ENCODE results near the gene NDUFA5.
"Not testable (repeated sequence)": the region's sequence is repeated elsewhere in the genome, so short reads cannot be mapped to it uniquely, and the experiment has no call there.

The NDUFA5 gene

GRCh38 chr7:123555484-123555883 is 2.1 kb downstream of the NDUFA5 start:
- no peak for DNase-seq

- no peak for DNase-seq
Observed at GRCh38 chr7:123553159-123553558, 4.5 kb downstream of the NDUFA5 start.

GRCh38 chr7:123552641-123553040 is 5.0 kb downstream of the NDUFA5 start:
- no peak for DNase-seq

- not testable (repeated sequence) for DNase-seq
Observed at GRCh38 chr7:123552134-123552533, 5.5 kb downstream of the NDUFA5 start.

- DNase-seq = no peak
Observed at GRCh38 chr7:123548406-123548805, 9.2 kb downstream of the NDUFA5 start.

- DNase-seq = no peak
Observed at GRCh38 chr7:123539871-123540270, 17.7 kb downstream of the NDUFA5 start.

- DNase-seq = no peak
Observed at GRCh38 chr7:123538897-123539296, 18.7 kb downstream of the NDUFA5 start.

GRCh38 chr7:123538189-123538714 is 19.4 kb downstream of the NDUFA5 start:
- DNase-seq = no peak

- DNase-seq = no peak
Observed at GRCh38 chr7:123537026-123537642, 20.5 kb downstream of the NDUFA5 start.

GRCh38 chr7:123535517-123535916 is 22.1 kb downstream of the NDUFA5 start:
- no peak for DNase-seq

- DNase-seq = peak; percentile 98
Observed at GRCh38 chr7:123534383-123535260, 23.0 kb downstream of the NDUFA5 start, which contains the start of gene IQUB. IQUB (minus strand) TSS chr7:123534595; CDS start chr7:123512340, 22,255 bp downstream.

GRCh38 chr7:123533929-123534382 is 23.7 kb downstream of the NDUFA5 start:
- no peak for DNase-seq

- DNase-seq = no peak
Observed at GRCh38 chr7:123533553-123533917, 24.1 kb downstream of the NDUFA5 start.

GRCh38 chr7:123532788-123533552 is 24.6 kb downstream of the NDUFA5 start:
- DNase-seq = not testable (repeated sequence)

GRCh38 chr7:123532343-123532742 is 25.3 kb downstream of the NDUFA5 start:
- not testable (repeated sequence) for DNase-seq

- not testable (repeated sequence) for DNase-seq
Observed at GRCh38 chr7:123530035-123530591, 27.5 kb downstream of the NDUFA5 start.

- no peak for DNase-seq
Observed at GRCh38 chr7:123528265-123528664, 29.4 kb downstream of the NDUFA5 start.

- not testable (repeated sequence) for DNase-seq
Observed at GRCh38 chr7:123527712-123528225, 29.8 kb downstream of the NDUFA5 start.

GRCh38 chr7:123526533-123526932 is 31.1 kb downstream of the NDUFA5 start:
- not testable (repeated sequence) for DNase-seq

- no peak for DNase-seq
Observed at GRCh38 chr7:123522066-123522465, 35.6 kb downstream of the NDUFA5 start.

GRCh38 chr7:123505221-123505620 is 52.4 kb downstream of the NDUFA5 start:
- DNase-seq = no peak

- DNase-seq = no peak
Observed at GRCh38 chr7:123502201-123502600, 55.4 kb downstream of the NDUFA5 start.

Measured in right forelimb (tissue), 1 donor.